Suprapubic skin (tissue), 4 donors: Measurements from ENCODE around the gene OSBPL9.

Experiments used
- EP300 ChIP-seq: sonication (generic); formaldehyde crosslinking; IDR thresholded peaks from one replicate; pipeline ENCODE4 v1.6.1; 2017; ENCODE audit warnings: antibody characterized with exemption
- POLR2AphosphoS5 ChIP-seq, 3 donors: sonication (generic); formaldehyde crosslinking; IDR thresholded peaks; one replicate each; pipeline ENCODE4 v1.6.1; 2017; ENCODE audit warnings: antibody characterized with exemption in 3 of 3
- TF ChIP-seq, protein P1 (sequence below), 2 donors: fragments of 200-600 bp in 1 of 2; fragments of 450-650 bp in 1 of 2; sonication (generic) in 1 of 2; IDR thresholded peaks; one replicate each; pipeline ENCODE4 v1.5.1; 2016 to 2019; ENCODE audit warnings: antibody characterized with exemption in 2 of 2, mild to moderate bottlenecking in 1 of 2, moderate library complexity in 1 of 2

DNA sequence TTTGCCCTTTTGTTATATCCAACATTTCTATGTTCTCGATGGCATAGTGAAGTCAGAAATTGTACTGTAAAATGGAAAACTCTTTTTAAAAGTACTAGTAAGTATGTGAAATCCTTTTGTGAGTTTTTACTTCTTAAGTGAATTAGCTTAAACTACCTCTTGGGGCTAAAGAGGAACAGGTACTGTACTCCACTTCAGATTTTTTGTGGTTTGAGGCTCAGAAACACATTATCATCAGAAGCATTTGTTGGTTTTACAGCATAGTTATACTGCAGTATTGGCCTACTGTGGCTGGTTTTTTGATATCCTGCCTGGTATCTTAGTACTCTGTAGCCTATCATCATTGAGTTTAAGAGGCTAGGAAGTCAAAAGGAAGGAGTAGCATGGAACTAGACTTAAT lies 144.5 kb downstream of the OSBPL9 start:
- TF ChIP-seq, protein P1, sequence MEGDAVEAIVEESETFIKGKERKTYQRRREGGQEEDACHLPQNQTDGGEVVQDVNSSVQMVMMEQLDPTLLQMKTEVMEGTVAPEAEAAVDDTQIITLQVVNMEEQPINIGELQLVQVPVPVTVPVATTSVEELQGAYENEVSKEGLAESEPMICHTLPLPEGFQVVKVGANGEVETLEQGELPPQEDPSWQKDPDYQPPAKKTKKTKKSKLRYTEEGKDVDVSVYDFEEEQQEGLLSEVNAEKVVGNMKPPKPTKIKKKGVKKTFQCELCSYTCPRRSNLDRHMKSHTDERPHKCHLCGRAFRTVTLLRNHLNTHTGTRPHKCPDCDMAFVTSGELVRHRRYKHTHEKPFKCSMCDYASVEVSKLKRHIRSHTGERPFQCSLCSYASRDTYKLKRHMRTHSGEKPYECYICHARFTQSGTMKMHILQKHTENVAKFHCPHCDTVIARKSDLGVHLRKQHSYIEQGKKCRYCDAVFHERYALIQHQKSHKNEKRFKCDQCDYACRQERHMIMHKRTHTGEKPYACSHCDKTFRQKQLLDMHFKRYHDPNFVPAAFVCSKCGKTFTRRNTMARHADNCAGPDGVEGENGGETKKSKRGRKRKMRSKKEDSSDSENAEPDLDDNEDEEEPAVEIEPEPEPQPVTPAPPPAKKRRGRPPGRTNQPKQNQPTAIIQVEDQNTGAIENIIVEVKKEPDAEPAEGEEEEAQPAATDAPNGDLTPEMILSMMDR (IDR thresholded peaks at IDR 0.05) = no peak
- no peak for TF ChIP-seq POLR2AphosphoS5 (IDR thresholded peaks at IDR 0.05)
- TF ChIP-seq EP300 = no peak
